GM12874 (cell line): ENCODE measurements around the gene PPP1R11.

ENCODE experiments used
- CTCF ChIP-seq: IDR thresholded peaks from 2 replicates; pipeline ENCODE4 v1.5.1; 2011; ENCODE audit warnings: low read depth, mild to moderate bottlenecking, control low read depth, low read length, moderate library complexity; ENCODE audit not compliant: insufficient read depth

The PPP1R11 gene

GRCh38 chr6:30066577-30067459 is at the start of gene PPP1R11:
PPP1R11 (plus strand) TSS chr6:30067198; CDS start chr6:30067411, 213 bp downstream.
- no peak for TF ChIP-seq CTCF

- no peak for TF ChIP-seq CTCF
Measured at GRCh38 chr6:30019819-30020218, 47.2 kb upstream of the PPP1R11 start.

GRCh38 chr6:30020626-30021025 is 46.4 kb upstream of the PPP1R11 start:
- no peak for TF ChIP-seq CTCF

GRCh38 chr6:30022189-30022588 is 44.8 kb upstream of the PPP1R11 start:
- no peak for TF ChIP-seq CTCF

GRCh38 chr6:30025186-30025585 is 41.8 kb upstream of the PPP1R11 start:
- TF ChIP-seq CTCF: no peak

GRCh38 chr6:30029588-30029987 is 37.4 kb upstream of the PPP1R11 start:
- no peak for TF ChIP-seq CTCF

- no peak for TF ChIP-seq CTCF
Measured at GRCh38 chr6:30031381-30031780, 35.6 kb upstream of the PPP1R11 start.
